ENCODE measurements around the gene AK9.

The AK9 gene

DNA sequence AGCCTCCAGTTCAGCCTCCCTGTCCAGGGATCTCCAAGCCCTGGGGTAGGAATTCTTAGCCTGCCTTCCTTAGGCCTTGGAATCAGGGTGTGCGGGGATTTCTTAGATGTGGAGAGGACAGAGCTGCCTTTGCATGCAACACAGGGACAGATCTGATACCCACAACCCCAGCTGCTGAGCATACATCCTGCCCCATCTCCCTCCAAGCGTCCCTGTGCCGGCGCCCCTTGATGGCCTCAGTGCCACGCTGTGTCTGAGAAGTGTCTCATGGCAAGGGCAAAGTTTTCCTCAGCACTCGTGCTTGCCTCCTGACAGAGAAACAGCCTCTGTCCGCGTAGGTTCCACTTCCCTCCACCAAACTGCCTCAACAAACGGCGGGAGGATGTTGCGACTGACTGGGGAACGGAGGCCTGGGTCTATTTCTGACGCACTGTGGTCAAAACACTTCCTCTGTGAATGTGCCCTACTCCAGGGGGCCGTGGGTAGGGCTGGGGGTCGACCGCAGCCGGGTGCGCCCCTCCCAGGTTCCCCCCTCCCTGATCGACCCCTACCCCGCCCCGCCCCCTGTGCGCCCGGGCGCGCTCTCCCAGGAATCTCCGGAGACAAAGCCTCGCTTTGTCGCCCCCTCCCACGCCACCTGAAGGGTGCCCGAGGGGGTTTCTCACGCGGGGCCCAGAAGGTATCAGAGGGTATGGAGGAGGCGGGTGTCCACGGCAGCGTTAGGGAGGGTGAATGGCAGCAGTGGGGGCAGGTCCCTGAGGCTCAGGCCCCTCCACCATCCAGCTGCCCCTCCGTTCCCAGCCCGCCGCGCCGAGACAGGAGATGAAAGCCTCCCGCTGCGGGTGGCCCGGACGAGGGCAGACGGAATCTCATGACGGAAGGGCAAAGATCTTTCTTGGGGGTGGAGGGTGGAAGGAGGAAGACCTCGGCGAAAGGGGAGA lies 236.2 kb downstream of the AK9 start:
- Histone ChIP-seq H4K20me1 (ENCODE audit: insufficient read depth, low read length) (peaks cover 13% of the 10 kb centered on the region), H3K9me3 (ENCODE audit: insufficient read depth, low read length, severe bottlenecking) (no peaks in the 10 kb centered on the region), H3K27ac (ENCODE audit: low read length) (peak overlapping the region; percentile 90), H3K79me2 (ENCODE audit: insufficient read depth, low read length) (0 out of 2 replicates have a peak, but pooled peaks cover 2% of the 10 kb centered on the region), H3K9ac (ENCODE audit: low read depth, low read length) (peak overlapping the region; percentile 92), H2AFZ (ENCODE audit: low read depth, low read length) (peak overlapping the region; percentile 84), H3K4me2 (ENCODE audit: insufficient read depth, low read length) (peak overlapping the region; percentile 94), H3K4me3 (ENCODE audit: low read depth in 1 of 2, low read length in 2 of 2) (peak overlapping the region; percentile 68 to 97), H3K36me3 (ENCODE audit: insufficient read depth, low read length) (peaks cover 39% of the 10 kb centered on the region), H3K4me1 (ENCODE audit: insufficient read depth, low read length) (peaks cover 37% of the 10 kb centered on the region), H3K27me3 (ENCODE audit: insufficient read depth, low read length, poor library complexity) (no peaks in the 10 kb centered on the region)
- peak; percentile 79 for ATAC-seq (ENCODE audit: insufficient read depth, low read depth)
- TF ChIP-seq, protein P1, sequence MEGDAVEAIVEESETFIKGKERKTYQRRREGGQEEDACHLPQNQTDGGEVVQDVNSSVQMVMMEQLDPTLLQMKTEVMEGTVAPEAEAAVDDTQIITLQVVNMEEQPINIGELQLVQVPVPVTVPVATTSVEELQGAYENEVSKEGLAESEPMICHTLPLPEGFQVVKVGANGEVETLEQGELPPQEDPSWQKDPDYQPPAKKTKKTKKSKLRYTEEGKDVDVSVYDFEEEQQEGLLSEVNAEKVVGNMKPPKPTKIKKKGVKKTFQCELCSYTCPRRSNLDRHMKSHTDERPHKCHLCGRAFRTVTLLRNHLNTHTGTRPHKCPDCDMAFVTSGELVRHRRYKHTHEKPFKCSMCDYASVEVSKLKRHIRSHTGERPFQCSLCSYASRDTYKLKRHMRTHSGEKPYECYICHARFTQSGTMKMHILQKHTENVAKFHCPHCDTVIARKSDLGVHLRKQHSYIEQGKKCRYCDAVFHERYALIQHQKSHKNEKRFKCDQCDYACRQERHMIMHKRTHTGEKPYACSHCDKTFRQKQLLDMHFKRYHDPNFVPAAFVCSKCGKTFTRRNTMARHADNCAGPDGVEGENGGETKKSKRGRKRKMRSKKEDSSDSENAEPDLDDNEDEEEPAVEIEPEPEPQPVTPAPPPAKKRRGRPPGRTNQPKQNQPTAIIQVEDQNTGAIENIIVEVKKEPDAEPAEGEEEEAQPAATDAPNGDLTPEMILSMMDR (IDR thresholded peaks at IDR 0.05; ENCODE audit: borderline replicate concordance, extremely low read depth, low read length, poor library complexity, severe bottlenecking): peak; percentile 18
- no peak for TF ChIP-seq EZH2 (IDR thresholded peaks at IDR 0.05; ENCODE audit: borderline replicate concordance, low read depth, low read length, severe bottlenecking)
- DNase-seq: peak; percentile 91

DNA sequence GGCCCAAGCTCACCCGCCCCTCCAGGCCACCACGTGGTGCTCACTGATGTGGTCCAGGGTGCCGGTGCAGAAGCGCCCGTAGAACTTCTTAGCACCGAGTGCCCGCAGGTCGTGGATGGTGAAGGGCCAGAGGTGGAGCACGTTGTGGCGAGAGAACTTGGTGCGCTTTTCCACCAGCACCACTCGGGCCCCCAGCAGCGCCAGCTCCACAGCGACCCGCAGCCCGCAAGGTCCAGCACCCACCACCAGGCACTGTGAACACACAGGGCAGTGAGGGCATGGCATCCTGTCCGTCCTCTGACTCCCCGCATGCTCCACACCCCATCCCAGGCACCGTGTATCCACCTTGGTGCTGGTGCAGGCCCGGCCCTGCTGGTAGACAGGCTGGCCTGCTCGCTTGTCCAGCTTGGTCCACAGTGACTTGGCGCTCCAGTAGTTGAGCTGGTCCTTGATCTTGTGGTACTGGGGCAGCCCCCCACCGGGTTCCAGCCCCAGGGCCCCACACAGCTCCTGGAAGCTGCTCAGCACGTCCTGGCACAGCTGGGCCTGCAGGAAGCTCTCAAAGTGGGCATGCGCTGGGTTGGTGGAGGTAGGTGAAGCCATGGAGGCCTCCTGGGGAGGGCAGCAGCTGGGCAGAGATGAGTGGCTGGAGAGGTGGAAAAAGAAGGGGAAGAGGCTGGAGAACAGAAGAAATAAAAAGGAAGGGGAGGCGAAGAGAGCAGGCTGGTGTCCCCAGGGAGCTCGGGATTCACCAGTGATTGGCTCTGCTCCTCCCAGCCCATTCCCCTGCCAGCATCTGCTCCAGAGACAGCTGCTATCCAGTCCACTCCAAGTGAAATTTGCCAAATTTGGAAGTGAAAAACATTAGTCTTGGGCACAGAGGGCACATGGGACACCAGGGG lies 237.2 kb downstream of the AK9 start:
- Histone ChIP-seq H3K9me3 (ENCODE audit: insufficient read depth, low read length, severe bottlenecking) (no peaks in the 10 kb centered on the region), H3K27me3 (ENCODE audit: insufficient read depth, low read length, poor library complexity) (no peaks in the 10 kb centered on the region), H3K36me3 (ENCODE audit: insufficient read depth, low read length) (peaks cover 34% of the 10 kb centered on the region), H4K20me1 (ENCODE audit: insufficient read depth, low read length) (peaks cover 13% of the 10 kb centered on the region), H2AFZ (ENCODE audit: low read depth, low read length) (peak overlapping the region; percentile 84), H3K9ac (ENCODE audit: low read depth, low read length) (peak overlapping the region; percentile 92), H3K4me3 (ENCODE audit: low read depth in 1 of 2, low read length in 2 of 2) (peak overlapping the region; percentile 68 to 97; a peak in 3 of 4 replicates), H3K27ac (ENCODE audit: low read length) (peak overlapping the region; percentile 90), H3K4me2 (ENCODE audit: insufficient read depth, low read length) (peak overlapping the region; percentile 94), H3K79me2 (ENCODE audit: insufficient read depth, low read length) (0 out of 2 replicates have a peak, but pooled peaks cover 2% of the 10 kb centered on the region), H3K4me1 (ENCODE audit: insufficient read depth, low read length) (peaks cover 39% of the 10 kb centered on the region)
- peak; percentile 34 for DNase-seq
- no peak; the same call in 2 of the 3 replicates for ATAC-seq (ENCODE audit: insufficient read depth, low read depth)
- TF ChIP-seq, protein P1 (IDR thresholded peaks at IDR 0.05; ENCODE audit: borderline replicate concordance, extremely low read depth, low read length, poor library complexity, severe bottlenecking): no peak
- no peak for TF ChIP-seq EZH2 (IDR thresholded peaks at IDR 0.05; ENCODE audit: borderline replicate concordance, low read depth, low read length, severe bottlenecking)

DNA sequence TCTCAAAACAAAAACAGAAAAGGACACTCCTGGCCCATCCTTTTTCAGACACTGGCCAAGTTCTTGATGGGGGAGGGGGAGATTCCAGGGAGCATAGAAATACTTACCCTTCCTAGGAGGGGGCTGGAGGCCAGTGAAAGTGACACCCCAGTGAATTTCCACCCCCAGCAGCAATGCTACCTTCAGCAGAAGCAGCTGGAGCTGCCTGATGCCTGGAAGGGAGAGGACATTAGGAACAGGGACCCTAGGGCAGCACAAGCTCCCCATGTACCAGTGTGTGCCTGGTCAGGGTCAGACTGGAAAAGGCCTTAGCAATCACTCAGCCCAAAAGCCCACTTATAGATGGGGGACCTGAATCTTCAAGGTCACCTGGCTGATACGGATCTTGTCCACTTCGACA lies 237.8 kb downstream of the AK9 start:
- no peaks in the 10 kb centered on the region for H3K9me3 ChIP-seq (ENCODE audit: insufficient read depth, low read length, severe bottlenecking)
- H3K4me3 ChIP-seq (ENCODE audit: low read depth in 1 of 2, low read length in 2 of 2): no peak overlapping the region
- H2AFZ ChIP-seq (ENCODE audit: low read depth, low read length): no peak overlapping the region
- 0 out of 2 replicates have a peak overlapping the region, but pooled peaks have one; percentile 94 for H3K4me2 ChIP-seq (ENCODE audit: insufficient read depth, low read length)
- peaks cover 19% of the 10 kb centered on the region for H4K20me1 ChIP-seq (ENCODE audit: insufficient read depth, low read length)
- no peaks in the 10 kb centered on the region for H3K27me3 ChIP-seq (ENCODE audit: insufficient read depth, low read length, poor library complexity)
- peaks cover 30% of the 10 kb centered on the region for H3K36me3 ChIP-seq (ENCODE audit: insufficient read depth, low read length)
- H3K27ac ChIP-seq (ENCODE audit: low read length): peak overlapping the region; percentile 12; the same call in 1 of the 2 replicates
- ATAC-seq (ENCODE audit: insufficient read depth, low read depth) (no peak), DNase-seq (no peak)
- TF ChIP-seq, protein P1 (IDR thresholded peaks at IDR 0.05; ENCODE audit: borderline replicate concordance, extremely low read depth, low read length, poor library complexity, severe bottlenecking): no peak
- no peak for TF ChIP-seq EZH2 (IDR thresholded peaks at IDR 0.05; ENCODE audit: borderline replicate concordance, low read depth, low read length, severe bottlenecking)
- H3K9ac ChIP-seq (ENCODE audit: low read depth, low read length): no peak overlapping the region
- peaks cover 39% of the 10 kb centered on the region for H3K4me1 ChIP-seq (ENCODE audit: insufficient read depth, low read length)
- 0 out of 2 replicates have a peak, but pooled peaks cover 2% of the 10 kb centered on the region for H3K79me2 ChIP-seq (ENCODE audit: insufficient read depth, low read length)

Measured in DND-41 (cell line).